8988T (cell line): ENCODE measurements around the gene SMIM13.

Experiments used
- DNase-seq: peaks from one replicate; pipeline ENCODE4 v3.0.0; 2011

The SMIM13 gene

DNA sequence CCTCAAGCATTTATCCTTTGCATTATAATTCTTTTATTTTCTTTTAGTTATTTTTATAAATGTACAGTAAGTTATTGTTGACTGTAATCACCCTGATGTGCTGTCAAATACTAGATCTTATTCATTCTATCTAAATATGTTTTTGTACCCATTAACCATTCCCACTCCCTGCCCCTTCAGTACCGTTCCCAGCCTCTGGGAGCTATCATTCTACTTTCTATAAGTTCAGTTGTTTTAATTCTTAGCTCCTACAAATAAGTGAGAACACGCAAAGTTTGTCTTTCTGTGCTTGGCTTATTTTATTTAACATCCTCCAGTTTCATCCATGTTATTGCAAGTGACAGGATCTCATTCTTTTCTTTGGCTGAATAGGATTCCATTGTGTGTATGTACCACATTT, 30.3 kb downstream of the SMIM13 start:
- no peak for DNase-seq

DNA sequence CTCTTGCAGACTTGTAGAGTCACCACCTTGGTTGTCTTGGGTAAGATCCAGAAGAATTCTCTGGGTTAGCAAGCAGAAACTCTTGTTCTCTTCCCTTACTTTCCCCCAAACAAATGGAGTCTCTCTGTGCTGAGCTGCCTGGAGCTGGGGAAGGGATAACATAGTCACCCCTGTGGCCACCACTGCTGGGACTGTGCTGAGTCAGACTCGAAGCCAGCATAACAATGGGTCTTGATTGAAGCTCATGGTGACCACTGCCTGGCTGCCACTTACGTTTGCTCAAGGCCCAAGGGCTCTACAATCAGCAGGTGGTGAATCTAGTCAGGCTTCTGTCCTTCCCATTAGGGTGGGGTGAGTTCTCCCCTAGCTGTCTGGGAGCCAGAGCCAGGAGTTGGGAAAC, 33.2 kb downstream of the SMIM13 start:
- DNase-seq: no peak

DNA sequence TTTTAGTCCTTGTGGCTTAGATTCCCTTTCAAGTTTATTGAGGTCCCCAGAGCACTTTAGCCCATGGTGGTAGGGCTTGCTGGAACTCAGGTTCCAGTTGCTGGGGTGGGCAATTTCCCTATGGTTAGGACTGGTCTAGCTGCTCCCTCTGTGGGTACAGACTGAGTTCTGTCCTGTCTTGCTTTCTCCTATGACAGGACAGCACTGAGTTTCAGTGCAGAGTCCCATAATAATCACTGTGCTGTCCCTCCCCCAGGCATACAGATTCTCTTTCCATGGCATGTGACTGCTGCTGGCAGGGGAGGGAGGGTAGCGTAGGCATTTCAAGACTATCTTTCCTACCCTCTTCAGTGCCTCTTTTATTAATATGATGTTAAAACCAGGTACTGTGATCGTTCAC, 35.0 kb downstream of the SMIM13 start:
- no peak for DNase-seq

DNA sequence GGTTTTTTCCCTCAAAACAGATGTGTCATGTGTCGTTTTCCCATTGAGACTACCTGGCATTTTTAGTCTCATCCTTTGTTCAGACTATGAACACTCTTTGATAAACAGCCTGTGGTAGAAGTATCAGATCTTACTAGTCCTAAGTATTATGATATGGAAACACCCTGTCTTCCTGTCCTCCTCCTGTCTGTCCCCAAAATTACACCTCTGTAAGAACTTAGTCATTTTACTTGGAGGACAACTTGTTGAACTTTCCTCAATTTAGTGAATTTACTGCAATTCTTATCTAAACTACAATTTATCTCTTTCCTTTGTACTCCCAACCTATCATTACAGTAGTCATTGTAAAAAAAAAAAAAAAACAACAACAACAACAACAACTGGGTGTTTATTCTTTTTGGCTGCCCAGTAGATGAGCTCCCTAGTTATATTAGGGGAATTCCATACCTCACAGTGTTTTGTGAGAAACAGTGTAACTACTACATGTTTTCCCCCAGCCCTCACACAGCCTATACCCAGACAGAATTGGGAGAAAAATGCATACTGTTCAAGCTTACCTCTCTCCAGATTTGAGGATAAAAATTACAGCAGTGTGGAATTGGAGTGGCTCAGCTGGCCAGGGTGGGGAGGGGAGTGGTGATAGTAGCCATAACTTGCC, 36.4 kb downstream of the SMIM13 start:
- no peak for DNase-seq

DNA sequence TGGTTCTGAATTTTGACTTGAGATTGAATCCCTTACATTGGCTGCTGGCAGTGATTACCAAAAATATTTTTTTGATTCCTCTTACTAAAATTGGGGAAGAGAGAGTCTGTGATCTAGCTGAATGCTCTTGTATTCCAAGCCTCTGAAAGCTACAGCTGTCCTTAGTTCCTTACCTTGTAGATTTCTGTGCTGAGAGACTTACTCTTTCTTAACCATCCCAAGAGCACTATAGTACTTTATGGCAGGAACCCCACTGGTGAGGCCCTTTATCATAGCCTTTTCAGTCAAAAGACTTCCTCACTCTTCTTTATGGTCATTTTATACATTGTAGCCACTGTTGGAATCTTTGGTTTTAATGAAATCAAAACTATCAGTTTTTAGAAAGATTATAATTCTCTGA, 37.0 kb downstream of the SMIM13 start:
- no peak for DNase-seq

DNA sequence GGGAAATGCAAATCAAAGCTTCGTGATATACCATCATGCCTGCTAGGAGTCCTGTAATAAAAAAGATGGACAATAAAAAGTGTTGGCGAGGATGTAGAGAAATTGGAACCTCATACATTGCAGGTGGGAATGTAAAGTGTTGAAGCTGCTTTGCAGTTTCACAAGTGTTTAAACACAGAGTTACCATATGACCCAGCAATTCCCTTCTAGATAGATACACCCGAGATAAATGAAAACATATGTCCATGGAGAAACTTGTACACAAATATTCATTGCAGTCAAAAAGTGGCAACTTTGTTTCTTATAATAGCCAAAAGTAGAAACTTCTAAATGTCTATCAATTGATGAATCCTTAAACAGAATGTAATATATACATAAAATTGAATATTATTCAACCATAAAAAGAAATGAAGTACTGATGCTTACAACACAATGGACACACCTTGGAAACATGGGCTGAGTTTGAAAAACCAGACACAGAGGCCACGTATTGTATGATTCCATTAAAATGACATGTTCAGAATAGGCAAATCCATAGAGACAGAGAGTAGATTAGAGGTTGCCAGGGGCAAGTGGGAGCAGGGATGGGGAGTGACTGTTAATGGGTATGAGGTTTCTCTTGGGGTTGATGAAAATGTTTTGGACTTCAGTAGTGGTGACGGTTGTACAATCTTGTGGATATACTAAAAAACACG, 38.7 kb downstream of the SMIM13 start:
- DNase-seq: no peak

DNA sequence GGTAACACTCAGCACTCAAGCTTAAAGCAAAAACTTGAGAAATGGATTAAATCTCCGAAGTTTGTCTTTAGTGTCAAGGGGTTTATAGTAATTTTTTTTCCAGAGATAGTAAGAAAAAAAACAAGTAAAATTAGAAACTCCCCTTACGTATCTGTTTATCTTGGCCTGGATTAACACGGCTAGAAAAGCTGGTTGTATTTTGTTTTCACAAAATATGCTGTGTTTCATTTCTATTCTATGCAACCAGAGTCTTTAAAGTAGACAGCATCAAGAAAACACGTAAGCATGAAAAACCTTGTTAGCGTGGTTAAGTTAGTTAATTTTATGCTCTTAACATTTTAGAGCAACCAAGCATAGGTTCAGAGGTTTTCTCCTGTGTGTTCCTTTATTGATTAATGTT, 39.6 kb downstream of the SMIM13 start:
- DNase-seq: no peak

DNA sequence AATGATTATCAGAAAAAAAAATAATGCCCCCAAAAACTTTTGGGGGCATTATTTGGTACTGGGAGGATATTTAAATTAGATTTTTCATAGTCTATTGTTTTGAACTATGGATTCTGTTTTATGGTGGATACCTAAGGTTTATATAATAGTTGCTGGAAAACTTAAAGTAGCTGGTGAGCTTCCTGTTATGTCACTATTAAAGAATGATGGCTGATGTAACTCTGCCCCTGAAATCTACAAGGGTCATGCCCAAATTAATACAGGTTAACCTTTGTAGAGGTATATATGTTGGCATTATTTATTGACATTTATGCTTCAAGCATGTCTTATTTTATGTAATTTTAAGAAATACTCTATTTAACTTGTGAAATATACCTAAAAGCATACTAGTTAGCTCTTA, 43.2 kb downstream of the SMIM13 start:
- no peak for DNase-seq

DNA sequence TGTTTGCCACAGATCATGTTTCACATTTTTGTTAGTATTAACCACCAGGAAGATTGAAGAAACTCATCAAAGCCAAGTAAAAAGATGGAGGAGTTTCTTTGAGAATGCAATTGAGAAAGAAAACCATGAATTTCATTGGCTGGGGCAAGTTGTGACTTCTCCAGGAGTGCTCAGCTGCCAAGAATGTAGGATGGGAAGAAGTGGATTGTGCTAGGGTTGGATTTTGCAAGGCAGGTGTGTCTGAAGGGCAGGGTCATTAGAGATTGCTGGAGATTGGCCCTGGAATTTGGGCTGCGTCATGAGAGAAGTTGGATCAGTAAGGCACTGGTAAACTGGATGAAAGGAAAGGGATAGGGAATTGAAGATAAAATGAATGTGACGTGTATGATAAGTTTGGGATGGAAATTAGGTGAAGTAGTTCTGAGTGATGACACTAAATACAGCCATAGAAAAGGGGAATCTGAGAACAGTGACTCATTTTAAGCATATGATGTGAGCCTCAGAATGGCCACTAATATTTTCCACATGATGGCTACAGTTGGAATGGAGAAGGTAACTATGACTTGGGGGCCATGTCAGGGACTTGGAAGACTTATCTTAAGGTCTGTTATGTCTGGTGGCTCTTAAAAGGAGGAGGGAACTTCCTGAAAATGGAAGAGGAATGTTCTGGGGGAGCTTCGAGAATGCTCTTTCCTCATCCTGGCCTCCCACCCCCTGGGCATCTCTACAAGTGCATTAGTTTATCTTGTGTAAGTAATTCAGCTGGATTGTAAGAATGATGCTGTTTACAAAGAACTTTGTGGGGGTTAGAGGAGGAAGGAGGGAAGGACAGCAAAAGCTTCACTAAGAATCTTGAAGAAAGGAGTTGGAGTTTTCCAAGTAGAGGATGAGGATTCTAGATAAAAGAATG, 45.7 kb downstream of the SMIM13 start:
- DNase-seq: no peak

DNA sequence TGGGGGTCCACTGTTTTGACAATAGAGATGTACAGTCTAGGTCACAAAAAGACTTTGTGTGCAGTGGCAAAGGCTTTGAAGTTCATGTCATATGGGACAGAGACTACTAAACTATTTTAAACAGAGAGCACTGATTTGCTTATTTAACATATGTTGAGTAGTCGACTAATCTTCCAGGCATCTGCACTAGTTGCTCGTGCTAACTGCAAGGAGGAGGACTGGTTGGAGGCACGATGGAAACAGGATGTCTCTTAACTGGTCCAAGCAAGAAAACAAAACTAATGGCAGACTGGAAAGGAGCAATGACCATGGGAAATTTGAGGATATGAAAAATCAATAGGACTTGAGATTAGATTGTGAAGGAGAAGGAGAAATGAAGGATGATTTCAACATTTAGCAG, 46.4 kb downstream of the SMIM13 start:
- no peak for DNase-seq

DNA sequence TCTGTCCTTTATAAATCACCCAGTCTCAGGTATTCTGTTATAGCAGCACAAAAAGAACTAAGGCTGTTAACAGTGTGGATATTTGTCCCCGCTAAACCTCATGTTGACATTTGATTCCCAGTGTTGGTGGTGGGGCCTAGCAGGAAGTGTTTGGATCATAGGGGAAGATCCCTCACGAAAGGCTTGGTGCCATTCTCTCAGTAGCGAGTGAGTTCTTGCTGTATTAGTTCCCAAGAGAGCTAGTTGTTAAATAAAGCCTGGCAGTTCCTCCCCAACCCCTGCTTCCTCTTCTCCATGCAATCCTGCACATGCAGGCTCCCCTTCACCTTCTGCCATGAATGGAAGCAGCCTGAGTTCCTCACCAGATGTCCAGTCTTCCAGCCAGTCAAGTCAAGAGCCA, 47.7 kb downstream of the SMIM13 start:
- DNase-seq: no peak

DNA sequence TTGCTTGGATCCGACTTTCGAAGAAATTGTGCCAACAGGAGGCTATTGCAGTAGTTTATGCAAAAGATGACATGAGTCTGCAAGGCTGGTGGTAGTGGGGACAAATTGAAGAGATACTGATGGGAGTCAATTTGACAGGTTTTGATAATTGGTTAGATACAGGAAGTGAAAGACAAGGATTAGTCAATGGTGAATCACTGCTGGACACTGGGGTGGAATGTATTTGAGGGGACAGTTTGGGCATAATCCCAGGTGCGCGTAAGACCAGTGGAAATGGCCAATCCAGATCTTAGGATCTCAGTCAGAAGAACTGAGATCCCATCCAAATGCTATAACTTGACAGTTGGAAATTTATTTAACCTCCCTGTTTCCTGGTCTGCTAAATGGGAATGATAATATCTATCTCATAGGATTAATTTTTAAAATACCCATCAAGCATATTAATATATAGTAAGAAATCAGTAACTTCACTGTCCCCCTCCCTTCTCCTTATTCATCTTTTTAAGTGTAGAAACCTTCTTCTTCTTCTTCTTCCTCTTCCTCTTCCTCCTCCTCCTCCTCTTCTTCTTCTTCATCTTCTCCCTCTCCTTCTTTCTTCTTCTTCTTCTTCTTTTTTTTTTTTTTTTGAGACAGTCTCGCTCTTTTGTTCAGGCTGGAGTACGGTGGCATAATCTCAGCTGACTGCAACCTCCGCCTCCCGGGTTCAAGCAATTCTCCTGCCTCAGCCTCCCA, 48.8 kb downstream of the SMIM13 start:
- no peak for DNase-seq

DNA sequence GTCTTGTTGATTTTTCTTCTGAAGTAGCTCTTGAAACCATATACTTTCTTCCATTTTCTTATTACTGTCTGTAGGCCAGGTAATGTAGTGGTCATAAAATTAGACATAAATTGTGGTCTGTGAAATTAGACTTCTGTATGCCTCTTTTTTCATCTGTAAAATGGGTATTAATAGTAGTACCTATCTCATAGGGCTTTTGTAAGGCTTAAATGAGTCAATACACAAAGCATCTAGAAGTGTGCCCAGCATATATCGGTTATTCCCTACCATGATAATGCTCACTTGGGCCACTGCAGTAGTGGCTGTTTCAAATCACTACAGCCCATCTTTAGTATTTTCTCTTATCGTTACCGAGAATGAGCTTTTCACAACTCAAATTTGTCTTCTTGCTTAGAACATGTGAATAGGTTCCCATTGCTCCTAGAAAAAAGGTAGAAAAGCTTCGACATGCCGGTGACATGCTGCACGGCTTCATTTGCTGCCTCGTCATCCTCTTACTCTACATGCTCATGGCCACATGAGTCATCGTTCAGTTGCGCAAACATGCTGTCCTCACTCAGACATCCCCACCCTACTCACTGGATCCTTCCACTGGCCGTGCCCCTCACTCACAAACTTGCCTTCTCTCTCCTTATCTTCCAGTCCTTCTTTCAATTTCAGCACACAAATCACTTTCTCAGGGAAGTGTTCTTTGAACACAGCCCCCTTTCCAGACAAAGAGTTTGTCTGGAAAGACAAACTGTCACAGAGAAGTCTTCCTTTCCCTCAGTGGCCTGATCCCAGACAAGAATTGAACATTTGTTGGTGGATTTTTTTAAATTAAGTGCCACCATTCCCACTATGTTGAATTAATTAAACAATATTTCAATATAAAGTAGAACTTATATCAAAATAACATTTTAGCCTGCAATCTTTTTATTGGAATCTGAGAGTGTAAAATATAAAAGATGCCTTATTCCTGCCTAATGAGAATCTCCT, 50.0 kb downstream of the SMIM13 start:
- peak; percentile 35 for DNase-seq

DNA sequence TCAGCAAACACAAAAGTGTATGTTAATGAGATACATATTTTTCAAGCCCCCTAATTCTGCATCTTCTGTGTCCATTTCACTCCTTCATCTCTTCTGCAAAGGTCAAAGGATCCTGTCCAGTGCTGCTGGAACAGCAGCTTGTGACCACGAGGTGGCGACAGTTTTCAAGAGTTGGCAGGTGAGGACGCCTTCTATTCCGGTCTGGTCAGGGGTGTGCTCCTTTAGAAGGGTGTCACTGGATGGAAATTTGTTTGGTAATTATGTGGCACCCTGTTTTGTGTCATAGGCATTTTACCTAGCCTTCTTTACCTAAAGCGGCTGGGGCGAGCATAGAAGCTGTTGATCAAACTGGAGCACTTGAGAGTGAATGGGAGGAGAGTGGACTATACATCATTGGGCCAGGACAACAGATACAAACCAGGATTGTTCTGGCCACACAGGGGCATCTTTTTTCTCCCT, 50.8 kb downstream of the SMIM13 start:
- peak; percentile 32 for DNase-seq

DNA sequence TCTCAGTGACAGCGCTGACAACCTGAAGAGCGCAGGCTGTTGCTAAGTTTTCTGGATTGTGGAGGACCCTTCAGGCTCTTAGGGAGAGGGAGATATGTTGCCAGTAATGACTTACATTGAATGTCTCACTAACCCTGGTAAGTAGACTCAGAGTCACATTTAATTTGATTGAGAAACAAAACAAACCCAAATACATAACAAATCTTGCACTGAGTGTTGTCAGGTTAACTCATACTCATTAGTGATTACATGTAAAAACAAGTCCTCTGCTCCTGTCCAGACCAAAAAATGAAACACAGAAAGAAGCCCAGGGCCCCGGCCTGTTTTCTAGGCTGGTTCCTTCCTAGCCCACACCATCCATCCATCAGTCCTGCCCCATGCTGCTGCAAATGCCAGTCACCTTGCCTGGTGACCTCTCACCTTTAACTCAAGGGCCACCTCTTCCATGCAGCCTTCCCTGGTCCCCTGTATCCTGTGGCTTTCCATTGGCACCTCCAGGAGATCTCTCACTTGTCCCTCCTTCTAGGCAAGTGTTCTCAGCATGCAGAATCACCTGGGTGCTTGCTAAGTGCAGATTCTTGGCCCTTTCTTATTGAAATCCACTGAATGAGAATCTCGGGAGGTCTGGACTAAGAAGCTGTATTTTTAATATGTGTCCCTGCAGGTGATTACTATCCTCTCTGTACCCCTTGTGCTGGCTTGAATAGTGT, 52.6 kb downstream of the SMIM13 start:
- DNase-seq: no peak

DNA sequence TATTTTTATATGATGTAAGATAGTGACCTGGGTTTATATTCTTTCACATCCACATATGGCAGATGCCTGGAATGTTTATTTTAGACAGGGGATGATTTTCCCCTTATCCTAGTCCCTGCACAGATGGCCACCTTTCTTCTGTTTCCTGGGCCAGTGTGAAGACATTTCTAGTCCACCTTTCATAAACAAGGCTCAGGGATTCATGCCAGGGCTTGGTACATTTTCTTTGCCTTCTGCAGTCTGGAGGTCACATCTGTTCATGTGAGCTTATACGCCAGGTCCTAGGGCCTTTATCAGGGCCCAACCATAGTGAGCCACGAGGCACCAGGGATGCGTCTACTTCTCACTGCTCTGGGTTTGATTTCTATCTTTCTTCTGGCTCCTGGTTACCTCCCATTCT, 55.9 kb downstream of the SMIM13 start:
- DNase-seq: no peak

DNA sequence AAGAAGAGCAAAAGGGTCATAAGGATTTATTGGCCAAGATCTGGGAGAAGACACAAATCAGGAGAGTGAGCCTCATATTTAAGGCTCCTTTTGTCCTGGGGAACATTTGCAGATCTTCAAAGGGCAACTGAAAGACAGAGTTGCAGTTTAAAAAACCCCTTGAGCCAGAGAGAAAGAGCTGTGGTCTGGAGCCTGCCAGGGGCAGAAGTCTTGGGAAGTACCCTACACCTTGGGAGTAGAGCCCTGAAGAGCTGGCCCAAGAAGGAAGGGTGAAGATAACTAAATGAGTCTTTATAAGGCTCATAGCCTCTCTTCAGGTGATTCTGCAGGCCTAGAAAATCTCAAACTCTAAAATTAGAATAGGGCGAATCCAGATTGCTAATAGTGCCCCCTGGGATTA, 57.9 kb downstream of the SMIM13 start:
- no peak for DNase-seq

DNA sequence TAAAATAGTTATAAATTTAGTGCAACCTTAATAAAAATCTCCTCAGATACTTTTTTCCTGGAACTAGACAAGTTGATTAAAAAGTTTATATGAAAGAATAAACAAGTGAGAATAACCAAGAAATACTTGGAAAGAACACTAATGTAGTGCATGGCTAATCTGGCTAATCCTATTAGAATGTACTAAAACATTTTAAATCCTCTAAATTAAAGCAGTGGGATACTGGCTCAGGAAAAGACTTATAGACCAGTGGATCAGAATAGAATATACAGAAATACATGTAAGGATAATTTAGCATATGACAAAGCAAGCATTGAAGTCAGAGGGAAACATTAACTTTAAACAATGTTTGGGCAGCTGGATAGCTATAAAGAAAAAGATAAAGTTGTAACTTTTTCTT, 58.9 kb downstream of the SMIM13 start:
- DNase-seq: no peak

DNA sequence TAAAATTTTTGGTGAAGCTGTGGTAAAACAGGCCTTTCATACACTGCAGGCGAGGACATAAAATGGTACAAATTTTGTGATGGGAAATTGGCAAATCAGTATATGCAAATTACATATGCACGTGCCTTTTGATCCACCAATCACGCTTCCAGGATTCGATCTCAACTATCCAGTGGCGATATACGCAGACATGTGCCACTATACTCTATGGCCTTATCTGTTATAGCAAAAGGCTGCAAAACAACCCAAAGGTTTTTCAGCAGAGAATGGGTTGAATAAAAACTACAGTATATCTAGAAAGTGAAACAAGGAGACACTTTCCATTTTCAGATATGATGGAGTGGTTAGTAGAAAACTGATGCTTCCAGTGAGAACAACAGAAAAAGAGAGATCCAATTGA, 59.8 kb downstream of the SMIM13 start:
- no peak for DNase-seq

DNA sequence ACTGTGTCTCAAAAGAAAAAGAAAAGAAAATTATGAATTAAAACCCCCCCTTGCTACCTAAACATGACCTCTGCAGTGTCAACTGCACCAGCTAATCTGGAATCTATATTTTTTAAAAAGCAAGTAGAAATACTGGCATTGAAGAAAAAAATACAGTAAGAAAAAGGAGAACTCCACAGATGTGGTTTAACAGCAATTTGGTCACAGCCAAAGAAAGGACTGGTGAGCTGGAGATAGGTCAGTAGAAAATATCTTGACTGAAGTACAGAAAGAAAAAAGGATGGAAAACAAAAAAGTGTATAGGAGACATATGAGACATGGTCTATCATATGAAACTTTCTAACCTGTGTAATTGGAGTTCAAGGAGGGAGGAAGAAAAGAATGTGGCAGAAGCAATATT, 62.0 kb downstream of the SMIM13 start:
- DNase-seq: no peak

DNA sequence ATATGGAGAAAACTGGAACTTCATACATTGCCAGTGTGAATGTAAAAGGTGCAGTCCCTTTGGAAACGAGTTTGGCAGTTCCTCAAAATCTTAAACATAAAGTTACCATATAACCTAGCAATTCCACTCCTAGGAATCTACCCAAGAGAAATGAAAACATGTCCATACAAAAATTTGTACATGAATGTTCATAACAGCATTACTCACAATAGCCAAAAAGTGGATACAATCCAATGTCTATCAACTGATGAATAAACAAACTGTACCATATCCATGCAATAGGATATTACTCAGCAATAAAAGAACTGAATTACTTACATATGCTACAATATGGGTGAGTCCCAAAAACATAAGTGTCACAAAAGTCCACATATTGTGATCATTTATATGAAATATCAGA, 66.6 kb downstream of the SMIM13 start:
- no peak for DNase-seq
